ENCODE results near the gene MYCN. TPM values are rescaled to one million over a fixed set of nuclear protein-coding genes. Genes with fewer than 3 reads are reported as not detected.
"Not testable (repeated sequence)": the region's sequence is repeated elsewhere in the genome, so short reads cannot be mapped to it uniquely, and the experiment has no call there.

MYCN gene
- total RNA-seq, 1 donor from 2014 or later = not detected

DNA sequence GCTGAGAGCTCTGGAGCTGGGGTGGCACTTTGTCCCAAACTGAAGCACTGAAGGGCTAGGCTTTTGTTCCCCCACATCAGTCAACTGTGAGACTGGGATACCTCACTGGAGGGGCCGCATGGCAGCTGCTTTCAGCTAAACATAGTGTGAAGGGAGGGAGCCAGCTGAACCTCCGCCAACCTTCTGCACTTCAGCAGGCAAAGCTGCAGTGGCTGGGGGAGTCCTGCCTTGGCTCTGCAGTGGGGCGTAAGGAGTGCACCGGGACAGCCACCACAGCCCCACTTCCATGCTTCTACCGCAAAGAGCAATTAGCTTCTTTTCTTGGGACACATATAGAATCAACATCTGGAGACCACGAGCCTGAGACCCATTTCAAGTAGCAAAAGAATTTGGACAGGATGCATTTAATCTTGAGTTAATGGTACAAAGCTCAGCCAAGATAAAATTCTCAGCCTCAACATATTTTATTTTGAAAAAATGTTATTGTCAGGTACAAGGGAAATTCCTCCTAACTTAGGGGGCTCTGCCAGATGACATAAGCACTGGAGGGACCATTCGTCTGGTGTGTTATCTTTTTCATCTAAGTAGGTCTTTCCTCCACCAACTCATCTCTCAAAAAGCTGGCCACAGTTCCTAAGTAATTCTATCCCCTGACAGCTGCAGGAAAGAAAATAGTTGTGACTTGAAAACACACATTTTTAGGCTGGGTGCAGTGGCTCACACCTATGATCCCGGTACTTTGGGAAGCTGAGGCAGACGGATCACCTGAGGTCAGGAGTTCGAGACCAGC lies 25.6 kb upstream of the MYCN start:
- Mint-ChIP-seq H3K4me1 (no peaks in the 10 kb centered on the region), H3K9me3 (no peaks in the 10 kb centered on the region), H3K4me3 (no peak overlapping the region), H3K36me3 (ENCODE audit: low read depth) (no peaks in the 10 kb centered on the region), H3K27me3 (no peaks in the 10 kb centered on the region), H3K27ac (no peak overlapping the region)
- intact Hi-C loops (cut with micrococcal nuclease) = no loop called here
- DNase-seq = no peak

DNA sequence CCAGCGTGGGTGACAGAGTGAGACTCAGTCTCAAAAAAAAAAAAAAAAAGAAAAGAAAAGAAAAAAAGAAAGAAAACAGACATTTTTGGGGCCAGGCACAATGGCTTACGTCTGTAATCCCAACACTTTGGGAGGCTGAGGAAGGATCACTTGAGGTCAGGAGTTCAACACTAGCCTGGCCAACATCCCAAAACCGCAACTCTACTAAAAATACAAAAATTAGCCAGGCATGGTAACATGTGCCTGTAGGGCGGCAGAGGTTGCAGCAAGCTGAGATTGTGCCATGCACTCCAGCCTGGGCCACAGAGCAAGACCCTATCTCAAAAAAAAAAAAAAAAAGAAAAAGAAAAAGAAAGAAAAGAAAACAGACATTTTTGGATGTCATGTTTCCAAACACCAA lies 24.8 kb upstream of the MYCN start:
- H3K27ac Mint-ChIP-seq; H3K27me3 Mint-ChIP-seq; H3K4me1 Mint-ChIP-seq; H3K36me3 Mint-ChIP-seq (ENCODE audit: low read depth); H3K9me3 Mint-ChIP-seq; intact Hi-C loops (cut with micrococcal nuclease); DNase-seq; H3K4me3 Mint-ChIP-seq: not testable (repeated sequence)

DNA sequence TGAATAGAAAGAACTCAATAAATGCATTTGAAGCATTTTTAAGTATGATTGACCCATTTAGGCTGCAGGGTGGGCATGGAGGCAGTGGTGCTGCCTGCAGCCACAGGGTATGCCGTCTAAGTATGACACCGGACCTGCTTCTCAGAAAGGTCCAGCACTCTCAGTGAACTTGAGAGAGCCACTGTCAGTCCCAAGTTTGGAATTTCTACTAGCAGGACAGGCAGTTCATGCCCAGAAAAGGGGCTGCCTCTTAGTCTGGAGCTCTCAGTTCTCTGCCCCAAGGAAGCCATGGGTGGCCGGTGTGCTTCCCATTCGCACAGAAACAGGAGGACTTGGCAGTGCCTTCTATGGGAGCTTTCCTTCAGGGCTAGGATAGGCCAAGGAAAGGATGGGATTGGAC lies 24.0 kb upstream of the MYCN start:
- no peak for DNase-seq
- Mint-ChIP-seq H3K4me1 (no peaks in the 10 kb centered on the region), H3K36me3 (ENCODE audit: low read depth) (no peaks in the 10 kb centered on the region), H3K9me3 (no peaks in the 10 kb centered on the region), H3K27me3 (no peaks in the 10 kb centered on the region), H3K27ac (no peak overlapping the region), H3K4me3 (no peak overlapping the region)
- intact Hi-C loops (cut with micrococcal nuclease) = no loop called here

DNA sequence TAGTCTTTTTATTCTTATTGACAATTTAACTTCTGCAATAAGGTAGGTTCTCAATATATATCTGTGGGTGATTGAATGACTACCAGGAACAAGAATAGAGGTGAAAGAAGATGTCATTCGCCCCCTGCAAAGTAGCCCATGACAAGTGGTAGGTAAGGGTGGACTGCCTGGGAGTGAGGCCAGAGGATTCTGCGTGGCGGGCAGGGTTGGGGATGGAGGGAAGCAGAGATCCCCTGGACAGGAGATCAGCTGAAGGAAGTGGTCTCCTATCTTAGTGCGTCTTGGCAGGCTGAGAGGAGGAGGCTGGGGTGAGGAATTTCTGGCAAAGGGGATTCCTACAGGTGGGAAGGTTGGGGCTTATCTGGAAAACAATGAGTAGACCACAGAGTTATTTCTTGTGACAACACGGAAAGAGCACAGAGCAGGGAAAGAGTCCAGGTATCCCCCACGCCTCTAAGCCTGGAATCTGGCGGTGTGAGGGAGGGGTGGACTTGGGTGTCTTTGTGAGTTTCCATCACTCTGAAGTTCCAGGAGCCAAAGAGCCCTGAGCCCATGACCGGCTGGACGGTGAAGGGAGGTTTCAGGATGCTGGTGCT lies 21.5 kb upstream of the MYCN start:
- Mint-ChIP-seq H3K27ac (no peak overlapping the region), H3K4me1 (no peaks in the 10 kb centered on the region), H3K9me3 (no peaks in the 10 kb centered on the region), H3K36me3 (ENCODE audit: low read depth) (no peaks in the 10 kb centered on the region), H3K4me3 (no peak overlapping the region), H3K27me3 (no peaks in the 10 kb centered on the region)
- DNase-seq = no peak
- intact Hi-C loops (cut with micrococcal nuclease) = no loop called here

DNA sequence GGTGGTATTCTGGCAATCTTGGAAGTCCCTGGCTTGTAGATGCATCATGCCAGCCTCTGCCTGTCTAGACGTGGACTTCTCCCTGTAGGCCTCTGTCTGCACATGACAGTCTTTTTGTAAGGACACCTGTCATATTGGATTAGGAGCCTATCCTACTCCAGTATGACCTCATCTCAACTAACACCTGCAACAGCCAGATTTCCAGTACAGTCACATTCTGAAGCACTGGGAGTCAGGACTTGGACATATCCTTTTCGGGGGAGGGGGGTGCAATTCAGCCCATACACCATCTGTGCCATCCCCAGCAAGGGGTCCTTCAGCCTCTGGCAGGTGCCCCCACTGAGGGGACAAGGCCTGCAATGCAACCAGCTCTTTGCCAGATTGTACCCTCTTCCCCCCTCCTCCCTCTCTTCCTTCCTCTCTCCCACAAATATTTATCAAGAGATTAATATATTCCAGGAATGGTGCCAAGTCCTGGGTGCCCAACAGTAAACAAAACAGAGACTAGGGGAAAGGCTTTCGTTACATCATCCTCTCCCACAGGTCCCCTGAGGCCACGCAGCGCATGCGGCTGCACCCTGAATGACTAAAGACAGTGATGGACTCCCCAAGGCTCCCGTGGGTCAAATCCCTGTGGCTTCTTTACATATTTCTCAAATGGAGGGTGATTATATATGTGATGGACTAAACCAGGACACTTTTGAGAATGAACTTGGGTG lies 20.5 kb upstream of the MYCN start:
- Mint-ChIP-seq H3K36me3 (ENCODE audit: low read depth) (no peaks in the 10 kb centered on the region), H3K9me3 (no peaks in the 10 kb centered on the region), H3K27ac (no peak overlapping the region), H3K4me1 (no peaks in the 10 kb centered on the region), H3K27me3 (no peaks in the 10 kb centered on the region), H3K4me3 (no peak overlapping the region)
- no peak for DNase-seq
- intact Hi-C loops (cut with micrococcal nuclease) = no loop called here

DNA sequence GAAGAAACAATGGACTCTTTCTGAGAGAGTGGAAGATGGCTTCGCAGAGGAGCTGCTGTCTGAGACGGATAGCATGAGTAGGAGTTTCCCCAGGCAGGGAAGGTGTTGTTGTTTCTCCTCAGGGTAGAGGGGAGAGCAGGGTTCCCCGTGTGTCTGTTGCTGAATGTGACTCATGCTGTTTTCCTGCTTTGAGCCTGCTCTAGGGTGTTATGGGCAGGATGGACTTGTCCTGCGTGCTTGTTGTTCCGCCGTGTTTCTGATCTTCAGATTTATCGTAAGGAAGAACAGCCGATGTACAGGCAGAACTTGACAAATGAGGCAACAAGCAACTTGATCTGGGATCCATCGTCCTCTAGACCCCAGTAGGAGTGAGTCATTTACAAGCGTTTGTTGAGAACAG lies 19.7 kb upstream of the MYCN start:
- no peak overlapping the region for H3K4me3 Mint-ChIP-seq
- no peak overlapping the region for H3K27ac Mint-ChIP-seq
- H3K27me3 Mint-ChIP-seq = no peaks in the 10 kb centered on the region
- H3K36me3 Mint-ChIP-seq (ENCODE audit: low read depth) = no peaks in the 10 kb centered on the region
- intact Hi-C loops (cut with micrococcal nuclease) = no loop called here
- DNase-seq = no peak
- H3K9me3 Mint-ChIP-seq = no peaks in the 10 kb centered on the region
- H3K4me1 Mint-ChIP-seq = no peaks in the 10 kb centered on the region

DNA sequence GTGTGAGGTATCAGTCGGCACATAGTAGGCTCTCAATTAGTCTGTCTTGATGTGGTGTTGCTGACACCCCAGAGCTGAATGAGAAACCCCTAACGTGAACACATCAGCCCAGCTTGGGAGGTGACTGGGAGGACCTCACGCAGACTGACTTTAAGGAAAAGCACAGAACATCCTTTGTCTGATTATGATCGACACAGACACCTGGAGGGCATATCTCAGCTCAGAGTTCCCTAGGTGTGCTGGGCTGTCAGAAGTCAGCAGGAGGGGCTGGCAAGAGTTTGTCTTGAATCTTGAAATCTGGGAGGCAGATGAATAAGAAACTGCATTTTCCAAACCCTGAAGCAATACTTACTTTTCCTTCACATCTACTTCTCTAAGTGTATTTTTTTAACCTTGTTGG lies 16.8 kb upstream of the MYCN start:
- H3K4me1 Mint-ChIP-seq = no peaks in the 10 kb centered on the region
- no peaks in the 10 kb centered on the region for H3K27me3 Mint-ChIP-seq

DNA sequence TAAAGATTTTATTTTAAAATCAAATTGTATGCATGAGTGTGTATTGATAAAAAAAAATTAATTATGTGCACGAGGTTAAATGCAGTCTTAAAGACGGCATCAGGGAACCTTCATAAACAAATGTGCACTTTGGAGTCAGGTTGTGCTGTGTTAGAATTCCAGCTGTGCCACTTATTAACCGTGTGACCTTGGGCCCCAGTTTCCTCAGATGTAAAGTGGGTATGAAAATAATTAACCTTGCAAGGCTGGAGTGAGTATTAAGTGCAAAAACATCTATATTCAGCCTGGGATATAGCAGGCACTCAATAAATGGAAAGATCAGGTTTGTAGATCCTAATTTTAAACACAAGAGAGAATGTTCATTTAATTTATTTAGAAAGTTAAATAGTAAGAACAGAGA lies 14.5 kb upstream of the MYCN start:
- no peaks in the 10 kb centered on the region for H3K9me3 Mint-ChIP-seq
- no peaks in the 10 kb centered on the region for H3K27me3 Mint-ChIP-seq
- intact Hi-C loops (cut with micrococcal nuclease) = no loop called here
- no peak overlapping the region for H3K27ac Mint-ChIP-seq
- no peak for DNase-seq
- H3K36me3 Mint-ChIP-seq (ENCODE audit: low read depth) = no peaks in the 10 kb centered on the region
- H3K4me1 Mint-ChIP-seq = no peaks in the 10 kb centered on the region
- no peak overlapping the region for H3K4me3 Mint-ChIP-seq

More for the DNA sequence above, 16.8 kb upstream of the MYCN start:
- no peak for DNase-seq
- no peak overlapping the region for H3K27ac Mint-ChIP-seq
- intact Hi-C loops (cut with micrococcal nuclease) = no loop called here
- H3K36me3 Mint-ChIP-seq (ENCODE audit: low read depth) = no peaks in the 10 kb centered on the region
- H3K9me3 Mint-ChIP-seq = no peaks in the 10 kb centered on the region
- no peak overlapping the region for H3K4me3 Mint-ChIP-seq

DNA sequence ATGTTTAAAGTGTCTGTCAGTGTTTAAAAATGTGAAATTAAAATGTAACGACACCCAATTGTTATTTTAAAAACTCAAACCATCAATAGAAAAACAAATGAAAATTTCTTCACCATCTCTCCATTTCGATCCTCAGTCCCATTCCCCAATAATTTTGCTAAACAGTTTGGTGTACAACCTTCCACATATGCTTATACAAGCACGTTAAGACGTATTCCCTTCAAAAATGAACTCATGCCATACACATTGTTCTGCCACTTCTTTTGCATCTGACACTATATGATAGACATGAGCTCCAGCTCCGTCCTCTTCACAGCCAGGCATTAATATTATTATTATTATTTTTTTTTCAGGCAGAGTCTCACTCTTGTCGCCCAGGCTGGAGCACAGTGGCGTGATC lies 14.1 kb upstream of the MYCN start:
- Mint-ChIP-seq H3K9me3 (no peaks in the 10 kb centered on the region), H3K27ac (no peak overlapping the region), H3K4me3 (no peak overlapping the region), H3K27me3 (peaks cover 3% of the 10 kb centered on the region), H3K36me3 (ENCODE audit: low read depth) (no peaks in the 10 kb centered on the region), H3K4me1 (no peaks in the 10 kb centered on the region)
- intact Hi-C loops (cut with micrococcal nuclease) = no loop called here
- no peak for DNase-seq

DNA sequence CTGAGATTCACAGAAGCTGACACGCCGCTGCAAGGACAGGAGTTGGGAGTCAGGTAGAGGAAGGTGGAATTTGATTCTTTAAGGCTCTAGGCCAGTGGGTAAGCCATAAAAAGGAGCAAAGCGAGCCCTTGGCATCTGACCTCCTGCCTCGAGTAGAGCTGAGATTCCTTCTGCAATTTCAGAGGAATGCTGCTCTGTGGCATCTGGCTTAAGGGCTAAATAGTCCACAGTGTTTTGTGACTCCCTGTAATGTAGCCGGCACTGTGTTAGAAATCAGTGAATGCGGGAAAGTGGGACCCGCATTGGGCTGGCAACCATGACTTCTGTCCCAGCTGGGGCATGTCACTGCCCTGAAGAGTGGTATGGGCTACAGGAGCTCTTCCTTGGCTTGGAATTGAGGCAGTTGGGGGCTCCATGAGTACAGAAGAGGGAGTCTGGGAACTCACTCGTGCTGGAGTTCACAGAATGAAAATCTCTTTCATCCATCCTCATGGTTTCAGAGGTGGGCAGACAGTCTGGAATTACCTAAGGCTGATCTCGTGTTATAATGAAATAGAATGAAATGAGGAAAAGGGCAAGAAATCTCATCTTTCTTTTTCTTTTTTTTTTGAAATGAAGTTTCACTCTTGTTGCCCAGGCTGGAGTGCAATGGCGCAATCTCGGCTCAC lies 12.7 kb upstream of the MYCN start:
- Mint-ChIP-seq H3K4me3 (no peak overlapping the region), H3K9me3 (no peaks in the 10 kb centered on the region), H3K36me3 (ENCODE audit: low read depth) (no peaks in the 10 kb centered on the region), H3K27ac (no peak overlapping the region), H3K27me3 (peaks cover 3% of the 10 kb centered on the region), H3K4me1 (no peaks in the 10 kb centered on the region)
- intact Hi-C loops (cut with micrococcal nuclease) = no loop called here
- no peak for DNase-seq

DNA sequence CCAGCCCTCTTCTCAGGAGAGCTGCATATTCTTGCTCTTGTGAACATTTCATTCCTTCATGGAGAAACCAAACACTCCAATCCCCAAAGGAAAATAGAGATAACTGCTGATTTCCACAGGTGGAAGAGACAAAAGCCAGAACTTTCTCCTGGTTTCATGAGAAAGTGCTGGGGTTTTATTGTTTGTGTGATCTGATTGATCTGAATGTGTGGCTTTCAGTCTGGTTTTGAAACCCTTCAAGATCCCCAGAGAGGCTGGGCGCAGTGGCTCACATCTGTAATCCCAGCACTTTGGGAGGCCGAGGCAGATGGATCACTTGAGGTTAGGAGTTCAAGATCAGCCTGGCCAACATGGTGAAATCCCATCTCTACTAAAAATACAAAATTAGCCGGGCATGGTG lies 11.3 kb upstream of the MYCN start:
- H3K9me3 Mint-ChIP-seq; H3K4me3 Mint-ChIP-seq; H3K27ac Mint-ChIP-seq; DNase-seq; H3K36me3 Mint-ChIP-seq (ENCODE audit: low read depth); H3K27me3 Mint-ChIP-seq; H3K4me1 Mint-ChIP-seq; intact Hi-C loops (cut with micrococcal nuclease): not testable (repeated sequence)

DNA sequence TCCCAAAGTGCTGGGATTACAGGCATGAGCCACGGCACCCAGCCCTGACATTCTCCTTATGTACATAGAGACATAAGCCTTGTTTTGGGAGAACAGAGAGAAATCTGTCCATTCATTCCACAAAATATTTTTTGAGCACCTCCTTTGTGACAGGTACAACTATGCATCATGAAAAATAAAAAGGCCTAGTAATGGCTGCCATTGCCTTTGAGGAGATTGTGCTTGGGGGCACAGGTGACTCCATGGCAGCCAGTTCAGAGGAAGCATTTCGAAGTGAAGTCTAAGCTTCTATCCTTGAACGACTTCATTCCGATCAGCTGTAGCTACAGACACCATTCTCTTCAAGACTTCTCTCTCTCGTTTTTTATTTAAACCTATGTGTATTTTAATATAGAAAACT lies 10.5 kb upstream of the MYCN start:
- DNase-seq = no peak
- Mint-ChIP-seq H3K27me3 (peaks cover 3% of the 10 kb centered on the region), H3K36me3 (ENCODE audit: low read depth) (no peaks in the 10 kb centered on the region), H3K4me1 (no peaks in the 10 kb centered on the region), H3K9me3 (no peaks in the 10 kb centered on the region), H3K4me3 (no peak overlapping the region), H3K27ac (no peak overlapping the region)
- intact Hi-C loops (cut with micrococcal nuclease) = loop anchor here (10.0 kb wide), 1 partner anchor 825 kb away; no protein-coding TSS in a partner anchor

DNA sequence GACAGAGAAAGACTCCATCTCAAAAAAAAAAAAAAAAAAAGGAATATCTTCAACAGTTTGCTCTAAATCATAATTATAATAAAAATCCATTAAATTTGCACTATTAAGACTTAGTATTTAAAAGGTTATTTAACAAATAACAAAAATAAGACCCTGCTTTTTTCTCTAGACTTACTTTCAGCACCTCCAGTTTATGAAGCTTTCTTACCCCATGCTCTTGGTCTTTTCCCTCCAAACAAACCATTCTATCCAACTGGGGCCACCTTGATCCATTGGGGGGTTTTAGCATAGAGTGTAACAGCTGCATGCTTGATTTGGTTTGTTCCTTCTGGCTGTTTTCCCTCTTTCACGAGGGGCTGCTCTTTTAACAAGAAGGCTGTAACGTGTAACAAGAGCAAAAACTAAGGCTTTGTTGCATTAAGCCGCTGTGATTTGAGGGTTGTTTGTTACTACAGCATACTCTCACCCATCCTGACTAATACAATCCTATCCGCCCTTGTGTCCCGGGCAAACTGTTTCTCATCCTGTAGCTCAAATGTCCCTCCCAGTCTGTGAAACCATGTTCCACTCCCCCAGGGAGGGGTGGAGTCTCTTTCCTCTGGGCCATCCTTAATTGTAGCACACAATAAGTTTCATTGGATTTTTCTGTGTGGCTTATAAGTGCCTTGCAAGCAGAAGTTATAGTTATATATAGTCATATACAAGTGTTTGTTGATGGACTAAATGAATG lies 9.6 kb upstream of the MYCN start:
- H3K9me3 Mint-ChIP-seq = no peaks in the 10 kb centered on the region
- H3K27ac Mint-ChIP-seq = no peak overlapping the region
- no peaks in the 10 kb centered on the region for H3K36me3 Mint-ChIP-seq (ENCODE audit: low read depth)
- H3K27me3 Mint-ChIP-seq = peaks cover 6% of the 10 kb centered on the region
- intact Hi-C loops (cut with micrococcal nuclease) = loop anchor here (10.0 kb wide), 1 partner anchor 824 kb away; no protein-coding TSS in a partner anchor
- no peak overlapping the region for H3K4me3 Mint-ChIP-seq
- H3K4me1 Mint-ChIP-seq = no peaks in the 10 kb centered on the region
- DNase-seq = no peak

All from activated CD4-positive, alpha-beta T cell treated with anti-CD3 and anti-CD28 coated beads, Interleukin-2, amount 10 ng/mL, durations not matched to agents 24 days and 14 days (primary cell).